ENCODE data around the gene ATP6V0E1.
"Not testable (repeated sequence)": the region's sequence is repeated elsewhere in the genome, so short reads cannot be mapped to it uniquely, and the experiment has no call there.

ATP6V0E1 gene

DNA sequence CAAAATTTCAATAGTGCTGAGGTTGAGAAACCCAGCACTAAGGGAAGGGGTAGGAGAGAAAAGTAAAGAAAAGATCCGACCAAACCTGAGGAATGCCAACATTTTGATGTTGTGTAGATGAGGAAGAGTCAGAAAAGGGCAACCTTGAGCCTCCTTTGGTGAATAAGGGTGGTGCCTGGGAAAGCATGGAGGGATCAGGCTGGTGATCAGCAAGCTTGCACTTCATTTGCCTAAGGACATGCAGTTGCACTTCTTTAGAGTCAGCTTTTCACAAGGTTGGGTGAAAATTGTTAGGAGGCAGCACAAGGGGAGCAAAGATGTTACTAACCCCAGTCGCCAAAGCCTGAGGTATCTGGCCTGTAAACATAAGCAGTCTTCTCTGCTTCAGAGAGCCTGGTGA, 20.4 kb downstream of the ATP6V0E1 start:
- DNase-seq (ENCODE audit: low read depth, low spot score), result no peak

DNA sequence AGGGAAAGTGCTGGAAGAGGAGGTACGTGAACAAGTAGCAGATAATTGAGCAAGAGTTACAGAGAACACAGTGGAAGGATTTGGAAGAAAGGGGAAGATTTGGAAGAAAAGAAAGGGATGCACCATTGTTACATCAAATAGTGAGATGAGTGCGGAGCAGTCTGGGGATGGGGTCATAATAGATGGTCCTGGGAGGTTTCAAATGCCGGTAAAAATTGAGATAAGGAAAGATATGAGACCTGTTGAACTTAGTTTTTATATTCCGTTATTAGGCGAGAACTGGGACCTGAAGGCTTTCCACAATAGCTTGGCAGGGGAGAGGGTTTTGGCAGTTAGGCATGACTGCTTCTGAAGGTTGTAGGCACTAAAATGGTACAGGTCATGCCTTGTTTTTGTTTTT, 20.9 kb downstream of the ATP6V0E1 start:
- DNase-seq (ENCODE audit: low read depth, low spot score), result no peak

DNA sequence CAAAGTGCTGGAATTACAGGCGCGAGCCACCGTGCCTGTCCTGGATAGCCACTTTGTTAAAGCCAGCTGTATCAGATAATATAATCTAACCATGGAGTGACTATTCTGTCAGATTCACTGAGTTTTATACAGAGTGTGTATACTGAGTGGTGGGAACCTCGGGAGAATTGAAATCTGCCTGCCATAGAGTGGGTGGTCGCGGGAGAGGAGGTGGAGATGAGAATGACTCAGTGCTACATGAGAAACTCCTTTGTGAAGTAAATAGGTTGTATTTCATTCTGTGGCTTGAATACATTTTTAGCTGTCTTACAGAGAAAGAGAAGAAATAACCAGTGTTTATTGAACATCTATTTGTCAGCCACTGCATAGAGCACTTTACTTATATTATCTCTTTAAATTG, 26.4 kb downstream of the ATP6V0E1 start:
- no peak for DNase-seq (ENCODE audit: low read depth, low spot score)

- DNase-seq (ENCODE audit: low read depth, low spot score), result no peak
These were observed 27.2 kb downstream of the ATP6V0E1 start for GRCh38 chr5:173010547-173011464.

GRCh38 chr5:173011566-173011965, 28.0 kb downstream of the ATP6V0E1 start:
- no peak for DNase-seq (ENCODE audit: low read depth, low spot score)

DNA sequence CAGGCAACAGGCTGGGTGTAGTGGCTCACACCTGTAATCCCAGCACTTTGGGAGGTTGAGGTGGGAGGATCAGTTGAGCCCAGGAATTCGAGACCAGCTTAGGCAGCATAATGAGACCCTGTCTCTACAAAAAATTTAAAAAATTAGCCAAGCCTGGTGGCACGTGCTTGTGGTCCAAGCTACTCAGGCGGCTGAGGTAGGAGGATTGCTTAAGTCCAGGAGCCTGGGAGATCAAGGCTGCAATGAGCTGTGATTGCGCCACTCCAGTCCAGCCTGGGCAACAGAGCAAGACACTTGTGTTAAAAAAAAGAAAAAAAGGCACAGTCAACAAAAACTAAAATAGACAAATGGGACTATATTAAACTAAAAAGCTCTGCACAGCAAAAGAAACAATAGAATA, 29.3 kb downstream of the ATP6V0E1 start:
- no peak for DNase-seq (ENCODE audit: low read depth, low spot score)

- no peak for DNase-seq (ENCODE audit: low read depth, low spot score)
These were observed 31.1 kb downstream of the ATP6V0E1 start for GRCh38 chr5:173014671-173015070.

DNA sequence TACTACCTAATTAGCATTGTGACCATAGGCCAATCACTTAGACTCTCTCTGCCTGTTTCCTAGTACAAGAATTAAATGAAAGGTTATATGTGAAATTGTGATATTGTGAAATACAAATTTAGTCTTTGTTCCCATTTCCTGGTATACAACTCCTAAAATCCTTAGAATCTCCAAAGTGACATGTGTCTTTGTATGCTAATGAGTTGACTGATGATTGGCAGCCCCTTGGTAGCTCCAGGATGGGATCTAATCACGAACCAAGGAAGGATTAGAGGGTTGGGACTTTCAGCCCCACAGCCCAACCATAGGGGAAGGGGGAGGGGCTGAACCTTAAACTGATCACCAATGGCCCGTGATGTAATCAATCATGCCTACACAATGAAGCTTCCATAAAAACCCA, 31.6 kb downstream of the ATP6V0E1 start:
- no peak for DNase-seq (ENCODE audit: low read depth, low spot score)

GRCh38 chr5:173015598-173016455, 32.3 kb downstream of the ATP6V0E1 start:
- no peak for DNase-seq (ENCODE audit: low read depth, low spot score)

GRCh38 chr5:173016598-173017046, 33.1 kb downstream of the ATP6V0E1 start:
- DNase-seq (ENCODE audit: low read depth, low spot score), result no peak

- not testable (repeated sequence) for DNase-seq (ENCODE audit: low read depth, low spot score)
These were observed 33.5 kb downstream of the ATP6V0E1 start for GRCh38 chr5:173017087-173017486.

DNA sequence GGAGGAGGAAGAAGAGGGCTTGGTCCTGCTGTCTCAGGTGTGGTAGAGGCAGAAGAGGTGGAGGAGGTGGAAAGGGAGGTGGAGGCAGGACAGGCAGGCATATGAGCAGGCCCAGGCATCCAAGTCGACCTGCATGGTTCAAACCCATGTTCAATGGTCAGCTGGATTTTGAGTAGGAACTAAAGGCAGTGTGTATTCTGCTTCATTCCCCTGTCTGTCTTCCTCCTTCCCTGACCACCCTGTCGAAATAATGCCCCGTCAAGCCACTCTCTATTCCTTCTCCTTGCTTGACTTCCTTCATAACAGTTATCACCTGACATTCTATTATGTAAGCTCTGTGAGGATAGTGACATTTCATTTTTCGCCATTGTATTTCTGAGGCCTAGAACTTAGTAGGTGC, 34.8 kb downstream of the ATP6V0E1 start:
- no peak for DNase-seq (ENCODE audit: low read depth, low spot score)

DNA sequence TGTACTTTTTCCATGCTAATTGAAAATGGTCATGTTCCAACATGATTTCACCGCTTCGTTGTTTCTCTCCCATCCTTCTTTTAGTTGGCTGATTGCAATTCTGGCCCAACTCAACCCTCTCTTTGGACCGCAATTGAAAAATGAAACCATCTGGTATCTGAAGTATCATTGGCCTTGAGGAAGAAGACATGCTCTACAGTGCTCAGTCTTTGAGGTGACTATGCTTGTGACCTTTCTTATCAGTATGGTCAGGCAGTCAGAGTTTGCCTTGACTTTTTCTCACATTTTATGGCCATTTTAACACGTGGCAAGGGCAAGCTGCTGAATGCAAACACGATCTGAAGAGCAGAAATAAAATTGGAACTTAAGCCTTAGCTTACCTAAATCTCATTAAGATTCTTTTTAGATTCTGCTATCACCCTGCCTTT, 36.6 kb downstream of the ATP6V0E1 start:
- no peak for DNase-seq (ENCODE audit: low read depth, low spot score)

- DNase-seq (ENCODE audit: low read depth, low spot score), result no peak
These were observed 37.1 kb downstream of the ATP6V0E1 start for GRCh38 chr5:173020643-173021042.

GRCh38 chr5:173025651-173026050, 42.1 kb downstream of the ATP6V0E1 start:
- DNase-seq (ENCODE audit: low read depth, low spot score), result no peak

DNA sequence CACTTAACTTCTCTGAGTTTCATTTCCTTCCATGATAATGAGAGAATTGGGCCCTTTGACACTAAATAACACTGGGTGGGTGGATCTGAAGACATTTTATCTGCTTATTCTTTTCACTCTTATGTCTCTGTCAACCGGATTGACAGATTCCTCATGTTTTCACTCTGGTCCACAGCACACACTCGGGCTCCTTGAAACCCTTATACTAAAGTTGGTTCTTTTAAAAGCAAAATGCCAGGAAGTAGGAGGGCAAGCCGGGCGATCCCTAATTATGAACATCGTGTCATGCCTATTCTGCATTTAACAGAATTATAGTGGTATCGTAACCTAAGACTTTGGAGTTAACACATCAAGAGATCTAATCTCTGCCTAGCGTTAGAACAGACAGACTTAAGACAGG, 44.3 kb downstream of the ATP6V0E1 start:
- no peak for DNase-seq (ENCODE audit: low read depth, low spot score)

DNA sequence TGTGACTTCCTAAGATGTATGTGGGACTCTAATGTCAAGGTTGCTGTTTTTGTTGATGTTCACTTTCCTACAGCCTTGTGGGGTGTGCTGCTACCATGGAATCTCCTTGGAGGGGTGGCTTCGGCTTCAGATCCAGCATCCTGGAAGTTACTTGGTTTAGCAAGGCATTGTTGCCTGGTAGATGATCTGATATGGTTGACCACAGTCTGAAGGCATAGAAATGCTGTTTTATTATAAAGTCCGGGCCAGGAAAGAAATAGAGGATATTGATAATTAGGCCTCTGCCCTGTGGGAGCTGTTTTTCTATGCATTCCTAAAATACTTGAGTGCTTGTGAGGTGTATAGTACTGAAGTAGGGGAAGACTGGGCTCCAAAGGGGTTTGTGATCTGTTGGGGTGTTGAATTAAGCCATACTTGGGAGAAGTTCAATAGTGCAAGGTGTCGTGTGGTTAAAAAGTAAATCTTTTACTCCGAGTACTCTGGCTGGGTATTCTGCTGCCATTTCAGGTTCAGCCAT, 45.3 kb downstream of the ATP6V0E1 start:
- DNase-seq (ENCODE audit: low read depth, low spot score), result no peak

GRCh38 chr5:173029499-173029921, 45.9 kb downstream of the ATP6V0E1 start:
- no peak for DNase-seq (ENCODE audit: low read depth, low spot score)

- not testable (repeated sequence) for DNase-seq (ENCODE audit: low read depth, low spot score)
These were observed 48.5 kb downstream of the ATP6V0E1 start for GRCh38 chr5:173032096-173032495.

DNA sequence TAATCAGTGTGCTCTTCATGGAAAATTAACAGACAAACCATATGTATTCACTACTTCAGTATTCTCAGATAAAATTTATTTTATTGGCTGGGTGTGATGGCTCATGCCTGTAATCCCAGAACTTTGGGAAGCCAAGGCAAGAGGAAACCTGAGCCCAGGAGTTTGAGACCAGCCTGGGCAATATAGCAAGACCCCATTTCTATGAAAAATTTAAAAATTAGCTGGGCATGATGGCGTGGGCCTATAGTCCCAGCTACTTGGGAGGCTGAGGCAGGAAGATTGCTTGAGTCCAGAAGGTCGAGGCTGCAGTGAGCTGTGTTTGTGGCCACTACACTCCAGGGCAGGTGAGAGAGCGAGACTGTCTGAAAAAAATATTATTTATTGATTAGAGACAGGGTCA, 49.2 kb downstream of the ATP6V0E1 start:
- DNase-seq (ENCODE audit: low read depth, low spot score), result no peak

GRCh38 chr5:173033923-173034322, 50.4 kb downstream of the ATP6V0E1 start:
- no peak for DNase-seq (ENCODE audit: low read depth, low spot score)
